HepG2 (cell line): Measurements from ENCODE around the gene OR2T2. TPM values are rescaled to one million over a fixed set of nuclear protein-coding genes. Genes with fewer than 3 reads are reported as not detected.
"Not testable (repeated sequence)": the region's sequence is repeated elsewhere in the genome, so short reads cannot be mapped to it uniquely, and the experiment has no call there.

ENCODE experiments used
- ATAC-seq: fragments of 200-7000 bp; cut with Tn5 transposase; 3 replicates; pipeline ENCODE4 v1.9.1; 2020; ENCODE audit warnings: mild to moderate bottlenecking, moderate library complexity
- BruUV-seq: library from RNA; stranded (reverse); fragments of 400-500 nt; replicated peaks from 2 replicates; lab custom pipeline; 2021; lab: Mats Ljungman, UMichigan
- CTCF ChIA-PET: fragments of 300-600 bp; formaldehyde crosslinking; extraction: SDS; loops from one replicate; lab custom pipeline; 2021; ENCODE audit warnings: low total read pairs, inconsistent platforms, low intra/inter-chr PET ratio; lab: Yijun Ruan, JAX
- POLR2A ChIA-PET: fragments of 350-600 bp; sonication (Branson Sonifier 250); formaldehyde crosslinking; loops from one replicate; lab custom pipeline; 2020; ENCODE audit warnings: antibody characterized with exemption, inconsistent platforms; lab: Yijun Ruan, JAX
- DNase-seq: peaks from one replicate; pipeline ENCODE4 v3.0.0-alpha.2; 2015; ENCODE audit warnings: low spot score
- FAIRE-seq: peaks from 3 replicates; lab custom pipeline; 2011; peaks lifted over from hg19 to GRCh38; lab: Jason Lieb, UNC
- H2AFZ ChIP-seq: one replicate; pipeline ENCODE4 v1.6.1; 2011; ENCODE audit warnings: low read length, inconsistent platforms
- H3K27ac ChIP-seq: fragments of 300-600 bp; 3 replicates; pipeline ENCODE4 v1.8.0; 2011; ENCODE audit warnings: mixed run types, mild to moderate bottlenecking, mixed read lengths, low read length, inconsistent platforms; ENCODE audit not compliant: insufficient read depth; ENCODE audit errors: extremely low read length
- H3K27me3 ChIP-seq, 2 experiments: fragments of 200-600 bp in 1 of 2; 2 replicates in 1 of 2; 3 replicates in 1 of 2; pipeline versions ENCODE4 v1.6.0 to v1.8.0; 2011; ENCODE audit warnings: low read length in 2 of 2, mild to moderate bottlenecking in 2 of 2, moderate library complexity in 2 of 2, inconsistent platforms in 1 of 2; ENCODE audit not compliant: insufficient read depth in 2 of 2, control insufficient read depth in 1 of 2
- H3K36me3 ChIP-seq, 2 experiments: fragments of 200-600 bp in 1 of 2; replicated peaks in 1 of 2; 2 replicates in 1 of 2; 3 replicates in 1 of 2; pipeline versions ENCODE4 v1.5.1 to v1.8.0; 2011; ENCODE audit warnings: low read length in 2 of 2, inconsistent platforms in 1 of 2; ENCODE audit not compliant: insufficient read depth in 2 of 2, control insufficient read depth in 1 of 2
- H3K4me1 ChIP-seq: 2 replicates; pipeline ENCODE4 v1.5.1; 2012; ENCODE audit warnings: low read length, inconsistent platforms; ENCODE audit not compliant: insufficient read depth
- H3K4me2 ChIP-seq: 2 replicates; pipeline ENCODE4 v1.6.0; 2011; ENCODE audit warnings: low read depth, low read length, inconsistent platforms
- H3K4me3 ChIP-seq, 3 experiments: fragments of 200-600 bp in 1 of 3; sonication (generic), shearing (Covaris generic) in 1 of 3; replicated peaks in 1 of 3; 2 replicates each; pipeline ENCODE4 v1.5.1; 2011 to 2016; ENCODE audit warnings: low read length in 3 of 3, inconsistent platforms in 2 of 3, low read depth in 2 of 3, mild to moderate bottlenecking in 2 of 3, control low read depth in 1 of 3, mixed read lengths in 1 of 3; ENCODE audit not compliant: insufficient read depth in 1 of 3
- H3K79me2 ChIP-seq: one replicate; pipeline ENCODE4 v1.6.1; 2011; ENCODE audit warnings: low read length, inconsistent platforms; ENCODE audit not compliant: insufficient read depth
- H3K9ac ChIP-seq: 2 replicates; pipeline ENCODE4 v1.6.0; 2011; ENCODE audit warnings: mild to moderate bottlenecking, low read depth, low read length, inconsistent platforms; ENCODE audit not compliant: insufficient read depth
- H3K9me3 ChIP-seq: 2 replicates; pipeline ENCODE4 v1.5.1; 2012; ENCODE audit warnings: mild to moderate bottlenecking, low read length
- H4K20me1 ChIP-seq: 2 replicates; pipeline ENCODE4 v1.6.0; 2011; ENCODE audit warnings: inconsistent platforms, mild to moderate bottlenecking, low read length, moderate library complexity; ENCODE audit not compliant: insufficient read depth
- SP140L ChIP-seq: sonication (generic); formaldehyde crosslinking; IDR thresholded peaks from 2 replicates; pipeline ENCODE4 v1.4.0; 2020; ENCODE audit warnings: missing genetic modification reagents, borderline replicate concordance
- ZFP36 ChIP-seq: fragments of 150-350 bp; IDR thresholded peaks from 2 replicates; pipeline ENCODE4 v1.6.1; 2018; ENCODE audit warnings: borderline replicate concordance, low read length, low read depth; ENCODE audit not compliant: partially characterized antibody
- ZNF724P ChIP-seq: sonication (generic); formaldehyde crosslinking; IDR thresholded peaks from 2 replicates; pipeline ENCODE4 v1.8.0; 2022; ENCODE audit warnings: missing genetic modification reagents, borderline replicate concordance
- WGBS: methylation state at CpG from one replicate; pipeline ENCODE4 v1.1.6; 2017; ENCODE audit warnings: low lambda C conversion rate; 5-methylcytosine and 5-hydroxymethylcytosine counted together
- in situ Hi-C: cut with HindIII; loops from 2 replicates; pipeline ENCODE4 v1.10.0; 2017; ENCODE audit warnings: low pct_unique_long_range_greater_than_20kb; ENCODE audit not compliant: extremely low pct_ligation_motif_present
- intact Hi-C: fragments of 100-400 bp; cut with micrococcal nuclease; formaldehyde crosslinking; loops from one replicate; pipeline ENCODE4 v1.10.0; 2022; ENCODE audit not compliant: unreplicated experiment
- polyA plus RNA-seq, 8 experiments: library from polyadenylated mRNA; depleted of rRNA in 3 of 8; stranded (reverse) in 7 of 8; unstranded in 1 of 8; fragments of >200 nt; fragmentation: Illumina TruSeq in 4 of 8; extraction: Trizol in 4 of 8; gene quantifications; 2 replicates each; pipeline versions ENCODE4 v1.2.1 to v1.2.3, GENCODE V29; 2011 to 2016; ENCODE audit warnings: low read depth in 4 of 8, missing spikeins in 1 of 8, mixed read lengths in 1 of 8; ENCODE audit not compliant: insufficient read depth in 1 of 8
- total RNA-seq, 5 experiments: library from RNA; depleted of rRNA; stranded (reverse); fragments of >200 nt; fragmentation: Illumina TruSeq; extraction: Trizol; gene quantifications; 2 replicates each; pipeline ENCODE4 v1.2.3, GENCODE V29; 2016; ENCODE audit warnings: low read depth in 1 of 5

OR2T2 gene
- total and polyA plus RNA-seq, 2 of the 13 experiments (the other 11 are each of a cell fraction or from before 2014, with no cell fraction given), result not detected

DNA sequence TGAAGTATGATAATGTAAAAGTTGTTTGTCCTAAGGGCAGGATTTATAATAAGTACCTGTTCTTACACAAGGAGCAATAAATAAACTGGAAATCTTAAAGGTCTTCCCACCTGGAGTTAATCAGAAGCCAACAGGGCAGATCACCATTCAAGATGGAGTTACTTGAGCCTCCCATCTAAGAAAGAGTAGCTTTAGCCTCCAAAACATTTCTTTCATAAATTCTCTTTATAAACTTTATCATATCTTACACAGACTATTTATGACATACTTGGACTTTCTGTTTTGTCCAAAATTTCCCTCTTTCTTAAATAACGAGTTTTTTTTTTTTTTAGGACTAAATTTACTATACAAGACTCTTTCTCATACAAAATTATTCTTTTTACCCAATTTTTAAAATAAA lies 24.1 kb upstream of the OR2T2 start:
- no peak overlapping the region for H3K9ac ChIP-seq
- H2AFZ ChIP-seq, result no peak overlapping the region
- DNase-seq (no peak), FAIRE-seq (no peak), ATAC-seq (no peak)
- no peaks in the 10 kb centered on the region for H3K79me2 ChIP-seq
- in situ Hi-C loops (no loop called here), intact Hi-C loops (no loop called here)
- WGBS, result 0% methylated on average over 1 of the region's 1 CpG
- H3K4me2 ChIP-seq, result no peak overlapping the region
- ChIA-PET CTCF (no interaction called here), POLR2A (no interaction called here)
- no peaks in the 10 kb centered on the region for H3K27me3 ChIP-seq
- H3K9me3 ChIP-seq, result peaks cover 67% of the 10 kb centered on the region
- H3K4me3 ChIP-seq, result no peak overlapping the region
- BruUV-seq, result no TSS peak
- no peaks in the 10 kb centered on the region for H3K36me3 ChIP-seq
- TF ChIP-seq ZFP36 (peak; percentile 32), SP140L (CRISPR knock-in tag) (no peak), ZNF724P (CRISPR knock-in tag) (peak; percentile 91)
- no peaks in the 10 kb centered on the region for H4K20me1 ChIP-seq
- H3K27ac ChIP-seq, result no peak overlapping the region
- no peaks in the 10 kb centered on the region for H3K4me1 ChIP-seq

DNA sequence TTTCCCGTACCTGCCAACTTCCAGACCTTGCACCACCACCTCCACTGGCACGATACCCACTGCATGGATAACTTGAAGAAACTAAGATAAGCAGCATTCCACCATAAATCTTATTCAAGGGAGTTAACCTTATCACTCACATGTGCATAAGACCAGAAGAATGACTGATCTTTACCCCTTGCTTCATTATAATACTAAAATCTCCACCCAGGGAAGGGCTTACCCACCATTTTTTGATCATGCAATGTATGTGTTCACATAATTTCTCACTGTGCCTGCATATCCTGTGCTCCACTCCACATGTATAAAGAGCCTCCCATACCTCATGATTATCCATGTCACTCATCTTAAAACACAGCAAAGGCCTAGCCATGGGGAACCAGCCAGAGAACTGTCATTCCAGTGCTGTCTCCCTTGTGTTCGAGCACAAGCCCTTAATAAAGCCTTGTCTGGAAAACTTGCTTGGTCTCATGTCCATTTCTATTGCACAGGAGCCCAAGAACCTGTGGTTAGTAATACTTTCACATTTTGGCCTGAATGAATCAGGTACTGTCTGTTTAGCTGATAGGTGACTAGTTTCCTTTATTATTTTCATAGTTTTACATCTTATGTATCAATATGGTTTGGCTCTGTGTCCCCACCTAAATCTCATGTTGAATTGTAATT lies 17.8 kb upstream of the OR2T2 start:
- H3K36me3 ChIP-seq, CTCF ChIA-PET: not testable (repeated sequence)

DNA sequence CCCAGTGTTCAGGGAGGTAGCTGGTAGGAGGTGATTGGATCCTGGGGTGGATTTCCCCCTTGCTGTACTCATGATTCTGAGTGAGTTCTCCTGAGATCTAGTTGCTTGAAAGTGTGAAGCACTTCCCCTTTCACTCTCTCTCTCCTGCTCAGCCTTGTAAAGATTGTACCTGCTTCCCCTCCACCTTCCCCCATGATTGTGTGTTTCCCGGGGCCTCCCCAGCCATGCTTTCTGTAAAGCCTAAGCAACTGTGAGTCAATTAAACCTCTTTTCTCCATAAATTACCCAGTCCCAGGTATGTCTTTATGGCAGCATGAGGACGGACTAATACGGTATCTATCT lies 17.3 kb upstream of the OR2T2 start:
- in situ Hi-C loops, CTCF ChIA-PET, POLR2A ChIA-PET, H3K4me3 ChIP-seq, DNase-seq, intact Hi-C loops, H3K4me2 ChIP-seq, BruUV-seq, ATAC-seq, H3K36me3 ChIP-seq, H2AFZ ChIP-seq, H3K9ac ChIP-seq, FAIRE-seq, H3K79me2 ChIP-seq, H3K27me3 ChIP-seq, H4K20me1 ChIP-seq, H3K4me1 ChIP-seq, H3K27ac ChIP-seq: not testable (repeated sequence)
- H3K9me3 ChIP-seq, result peaks cover 20% of the 10 kb centered on the region
- 1% methylated on average over 3 of the region's 3 CpGs for WGBS

More for the DNA sequence above, 17.8 kb upstream of the OR2T2 start:
- H3K79me2 ChIP-seq, H3K4me1 ChIP-seq, intact Hi-C loops, H3K4me3 ChIP-seq, BruUV-seq, ATAC-seq, H3K27ac ChIP-seq, in situ Hi-C loops, H3K9ac ChIP-seq, H2AFZ ChIP-seq, H3K27me3 ChIP-seq, H3K4me2 ChIP-seq, FAIRE-seq, DNase-seq, H4K20me1 ChIP-seq, POLR2A ChIA-PET: not testable (repeated sequence)
- WGBS, result 4% methylated on average over 3 of the region's 3 CpGs
- H3K9me3 ChIP-seq, result peaks cover 25% of the 10 kb centered on the region

DNA sequence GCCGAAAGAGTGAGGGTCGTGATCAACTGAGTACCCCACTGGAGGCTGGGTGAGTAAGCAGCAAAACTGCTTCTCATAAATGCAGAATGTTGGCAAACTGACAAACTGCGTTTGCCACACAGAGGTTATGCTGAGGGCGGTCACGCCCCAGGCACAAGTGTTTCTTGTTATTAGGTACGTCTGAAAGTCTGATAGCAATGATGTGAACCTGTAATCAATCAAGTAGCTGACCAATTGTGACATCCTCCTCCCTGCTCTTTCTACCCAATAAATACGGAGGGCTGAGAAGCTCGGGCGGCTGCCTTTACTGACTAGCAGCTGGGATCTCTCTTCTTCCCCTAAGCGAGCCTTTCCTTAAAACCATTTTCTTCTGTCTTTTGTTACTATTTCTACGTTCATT lies 13.8 kb upstream of the OR2T2 start:
- H3K4me1 ChIP-seq, in situ Hi-C loops, H3K9me3 ChIP-seq, H4K20me1 ChIP-seq, H3K9ac ChIP-seq, ATAC-seq, BruUV-seq, FAIRE-seq, DNase-seq, H3K27me3 ChIP-seq, H3K79me2 ChIP-seq, CTCF ChIA-PET, POLR2A ChIA-PET, H3K36me3 ChIP-seq, H2AFZ ChIP-seq, H3K27ac ChIP-seq, H3K4me3 ChIP-seq, intact Hi-C loops, H3K4me2 ChIP-seq: not testable (repeated sequence)
- 29% methylated on average over 8 of the region's 11 CpGs for WGBS
